ENCODE measurements around the gene GSPT1.

- TF ChIP-seq CTCF (conservative IDR thresholded peaks at IDR 0.05; ENCODE audit: low read length): no peak
- no peak for TF ChIP-seq EZH2phosphoT487 (IDR thresholded peaks at IDR 0.05; ENCODE audit: borderline replicate concordance, low read depth, low read length)
Measured at GRCh38 chr16:11957591-11958395, 42.0 kb upstream of the GSPT1 start.
